H9 (cell line): Measurements from ENCODE around the gene IRAK1. TPM values are rescaled to one million over a fixed set of nuclear protein-coding genes. Genes with fewer than 3 reads are reported as not detected.
A peak's percentile ranks its signal among the peaks of the same experiment; 100 is the strongest.

Experiments used
- DNase-seq: peaks from one replicate; pipeline ENCODE4 v3.0.0-alpha.2; 2017
- H2AFZ ChIP-seq: one replicate; pipeline ENCODE4 v1.6.1; 2013; ENCODE audit warnings: mild to moderate bottlenecking, low read length, control low read depth, moderate library complexity
- H2AK5ac ChIP-seq: 2 replicates; pipeline ENCODE4 v1.6.1; 2013; ENCODE audit warnings: low read length, control low read depth, mixed read lengths; ENCODE audit not compliant: insufficient read length
- H2BK120ac ChIP-seq: one replicate; pipeline ENCODE4 v1.6.1; 2013; ENCODE audit warnings: low read depth, mild to moderate bottlenecking, low read length, control low read depth, inconsistent platforms; ENCODE audit not compliant: poor library complexity, severe bottlenecking
- H2BK12ac ChIP-seq: 2 replicates; pipeline ENCODE4 v1.6.1; 2013; ENCODE audit warnings: low read length, control low read depth, mixed read lengths, low read depth; ENCODE audit not compliant: insufficient read length
- H2BK15ac ChIP-seq: 2 replicates; pipeline ENCODE4 v1.6.1; 2013; ENCODE audit warnings: low read depth, low read length, control low read depth
- H2BK20ac ChIP-seq: one replicate; pipeline ENCODE4 v1.6.1; 2013; ENCODE audit warnings: low read depth, mild to moderate bottlenecking, low read length, control low read depth, inconsistent platforms; ENCODE audit not compliant: poor library complexity, severe bottlenecking
- H2BK5ac ChIP-seq: 2 replicates; pipeline ENCODE4 v1.6.1; 2013; ENCODE audit warnings: low read length, control low read depth, mixed read lengths; ENCODE audit not compliant: insufficient read length
- H3K14ac ChIP-seq: 2 replicates; pipeline ENCODE4 v1.6.1; 2013; ENCODE audit warnings: low read length, control low read depth; ENCODE audit not compliant: insufficient read depth
- H3K18ac ChIP-seq: 2 replicates; pipeline ENCODE4 v1.6.1; 2013; ENCODE audit warnings: low read depth, mild to moderate bottlenecking, mixed read lengths, low read length, control low read depth; ENCODE audit not compliant: insufficient read length
- H3K23ac ChIP-seq: 2 replicates; pipeline ENCODE4 v1.6.1; 2013; ENCODE audit warnings: low read length, control low read depth, mixed read lengths, low read depth; ENCODE audit not compliant: insufficient read length
- H3K23me2 ChIP-seq: 2 replicates; pipeline ENCODE4 v1.6.1; 2013; ENCODE audit warnings: low read depth, mild to moderate bottlenecking, mixed read lengths, low read length, control low read depth; ENCODE audit not compliant: insufficient read length, poor library complexity, severe bottlenecking
- H3K27ac ChIP-seq: 2 replicates; pipeline ENCODE4 v1.5.1; 2013; ENCODE audit warnings: low read length, control low read depth, mixed read lengths, low read depth; ENCODE audit not compliant: insufficient read length
- H3K27me3 ChIP-seq: 2 replicates; pipeline ENCODE4 v1.6.1; 2013; ENCODE audit warnings: low read length, control low read depth, inconsistent platforms; ENCODE audit not compliant: insufficient read depth
- H3K4ac ChIP-seq: 2 replicates; pipeline ENCODE4 v1.6.1; 2013; ENCODE audit warnings: low read depth, mild to moderate bottlenecking, control low read depth, inconsistent platforms, low read length, moderate library complexity
- H3K4me1 ChIP-seq: 2 replicates; pipeline ENCODE4 v1.6.1; 2013; ENCODE audit warnings: low read length, control low read depth, inconsistent platforms; ENCODE audit not compliant: insufficient read depth
- H3K4me2 ChIP-seq: 2 replicates; pipeline ENCODE4 v1.6.1; 2013; ENCODE audit warnings: low read length, control low read depth, mixed read lengths; ENCODE audit not compliant: insufficient read length, insufficient read depth
- H3K56ac ChIP-seq: 2 replicates; pipeline ENCODE4 v1.6.1; 2013; ENCODE audit warnings: low read depth, mild to moderate bottlenecking, mixed read lengths, low read length, control low read depth; ENCODE audit not compliant: insufficient read length
- H3K79me1 ChIP-seq: 2 replicates; pipeline ENCODE4 v1.6.1; 2013; ENCODE audit warnings: low read depth, mild to moderate bottlenecking, moderate library complexity, low read length, control low read depth, inconsistent platforms; ENCODE audit not compliant: insufficient read depth, poor library complexity, severe bottlenecking
- H3K79me2 ChIP-seq: 2 replicates; pipeline ENCODE4 v1.6.1; 2013; ENCODE audit warnings: low read length, control low read depth, inconsistent platforms; ENCODE audit not compliant: insufficient read depth
- H3K9ac ChIP-seq: 2 replicates; pipeline ENCODE4 v1.6.1; 2013; ENCODE audit warnings: low read length, control low read depth, mixed read lengths; ENCODE audit not compliant: insufficient read length; ENCODE audit errors: extremely low read depth
- H3K9me3 ChIP-seq: one replicate; pipeline ENCODE4 v1.6.1; 2013; ENCODE audit warnings: low read depth, low read length, inconsistent platforms; ENCODE audit not compliant: control insufficient read depth
- H3T11ph ChIP-seq: one replicate; pipeline ENCODE4 v1.6.1; 2013; ENCODE audit warnings: mild to moderate bottlenecking, low read length, control low read depth, inconsistent platforms
- H4K20me1 ChIP-seq: one replicate; pipeline ENCODE4 v1.6.1; 2013; ENCODE audit not compliant: control insufficient read depth, insufficient read length, insufficient read depth
- H4K5ac ChIP-seq: 2 replicates; pipeline ENCODE4 v1.6.1; 2013; ENCODE audit warnings: low read depth, mild to moderate bottlenecking, mixed read lengths, low read length, control low read depth; ENCODE audit not compliant: insufficient read length
- H4K8ac ChIP-seq: replicated peaks from 2 replicates; pipeline ENCODE4 v1.6.1; 2013; ENCODE audit warnings: low read length, control low read depth, mixed read lengths, low read depth; ENCODE audit not compliant: insufficient read length
- H4K91ac ChIP-seq: 2 replicates; pipeline ENCODE4 v1.6.1; 2013; ENCODE audit warnings: low read depth, mild to moderate bottlenecking, moderate library complexity, mixed read lengths, low read length, control low read depth; ENCODE audit not compliant: insufficient read length
- H3K27ac Mint-ChIP-seq, 3 experiments: 2 replicates in 2 of 3; 3 replicates in 1 of 3; pipeline ENCODE4 v1.8.0; 2020 to 2021; ENCODE audit warnings: mixed read lengths in 3 of 3, mild to moderate bottlenecking in 1 of 3, moderate library complexity in 1 of 3
- H3K27me3 Mint-ChIP-seq: 2 replicates; pipeline ENCODE4 v1.8.0; 2021; ENCODE audit warnings: low read depth, mild to moderate bottlenecking, moderate library complexity, mixed read lengths
- H3K36me3 Mint-ChIP-seq, 3 experiments: 2 replicates in 2 of 3; 3 replicates in 1 of 3; pipeline ENCODE4 v1.8.0; 2020 to 2021; ENCODE audit warnings: low read depth in 3 of 3, mixed read lengths in 3 of 3; ENCODE audit not compliant: insufficient read depth in 1 of 3
- H3K4me1 Mint-ChIP-seq, 2 experiments: 2 replicates each; pipeline ENCODE4 v1.8.0; 2020; ENCODE audit warnings: mixed read lengths in 2 of 2
- H3K4me3 Mint-ChIP-seq, 2 experiments: 2 replicates in 1 of 2; 3 replicates in 1 of 2; pipeline ENCODE4 v1.8.0; 2020 to 2021; ENCODE audit warnings: mild to moderate bottlenecking in 2 of 2, mixed read lengths in 2 of 2, moderate library complexity in 1 of 2
- H3K9me3 Mint-ChIP-seq, 2 experiments: 2 replicates in 1 of 2; 3 replicates in 1 of 2; pipeline ENCODE4 v1.8.0; 2020; ENCODE audit warnings: mild to moderate bottlenecking in 2 of 2, mixed read lengths in 2 of 2, moderate library complexity in 1 of 2
- CTCF ChIP-seq: fragments of 200-600 bp; sonication (generic); conservative IDR thresholded peaks from 3 replicates; pipeline ENCODE4 v1.8.0; 2021; ENCODE audit warnings: antibody characterized with exemption, mild to moderate bottlenecking
- WGBS: extraction: QIAGEN DNeasy Blood & Tissue Kit; methylation state at CpG from one replicate; pipeline ENCODE4 v1.1.7; 2013; ENCODE audit warnings: missing lambda C conversion rate, low lambda C conversion rate, mixed read lengths; ENCODE audit not compliant: insufficient read length; ENCODE audit errors: extremely low coverage; 5-methylcytosine and 5-hydroxymethylcytosine counted together
- total RNA-seq: library from RNA; stranded (reverse); gene quantifications from 2 replicates; pipeline ENCODE4 v1.2.1, GENCODE V29; 2021

Gene IRAK1
- total RNA-seq, 1 experiment from 2014 or later: 98.4 TPM

GRCh38 chrX:154017766-154018517, 1.8 kb downstream of the IRAK1 start:
- H4K91ac ChIP-seq: no peak overlapping the region
- Mint-ChIP-seq H3K4me1 (peaks cover 15 to 30% of the 10 kb centered on the region in 2 experiments), H3K27ac (no peak overlapping the region), H3K36me3 (peaks cover 3 to 46% (median 6%) of the 10 kb centered on the region in 3 experiments; a peak in 6 of 7 replicates), H3K27me3 (no peaks in the 10 kb centered on the region), H3K9me3 (peaks cover 48 to 67% of the 10 kb centered on the region in 2 experiments), H3K4me3 (peak overlapping the region in 1 of 2 experiments; percentile 66; a peak in 1 of 5 replicates)
- no peak overlapping the region for H3T11ph ChIP-seq
- H2BK120ac ChIP-seq: no peak overlapping the region
- no peaks in the 10 kb centered on the region for H3K27me3 ChIP-seq
- no peak overlapping the region for H2AFZ ChIP-seq
- H2AK5ac ChIP-seq: no peak overlapping the region
- H3K4me2 ChIP-seq: no peak overlapping the region
- TF ChIP-seq CTCF: no peak
- no peak overlapping the region for H3K23ac ChIP-seq
- H3K18ac ChIP-seq: no peak overlapping the region
- H2BK15ac ChIP-seq: no peak overlapping the region
- H2BK20ac ChIP-seq: no peak overlapping the region
- peaks cover 5% of the 10 kb centered on the region for H4K20me1 ChIP-seq
- no CpG with 5 or more reads among the region's 26 CpGs for WGBS
- H3K4me1 ChIP-seq: no peaks in the 10 kb centered on the region
- H3K23me2 ChIP-seq: peaks cover 9% of the 10 kb centered on the region
- no peaks in the 10 kb centered on the region for H3K79me2 ChIP-seq
- H2BK12ac ChIP-seq: no peak overlapping the region
- no peak overlapping the region for H3K56ac ChIP-seq
- no peak overlapping the region for H2BK5ac ChIP-seq
- no peak overlapping the region for H4K5ac ChIP-seq
- H3K27ac ChIP-seq: no peak overlapping the region
- H3K14ac ChIP-seq: no peak overlapping the region
- no peak overlapping the region for H3K9ac ChIP-seq
- H3K4ac ChIP-seq: no peak overlapping the region
- no peaks in the 10 kb centered on the region for H3K9me3 ChIP-seq
- no peaks in the 10 kb centered on the region for H3K79me1 ChIP-seq
- no peak overlapping the region for H4K8ac ChIP-seq
- DNase-seq: no peak
